Measurements from ENCODE around the gene PITRM1. TPM values are rescaled to one million over a fixed set of nuclear protein-coding genes. Genes with fewer than 3 reads are reported as not detected.

Gene PITRM1
- total and polyA plus RNA-seq, 2 donors (not counting 3 experiments of a cell fraction or from before 2014, with no cell fraction given): 83.2 to 145 TPM

DNA sequence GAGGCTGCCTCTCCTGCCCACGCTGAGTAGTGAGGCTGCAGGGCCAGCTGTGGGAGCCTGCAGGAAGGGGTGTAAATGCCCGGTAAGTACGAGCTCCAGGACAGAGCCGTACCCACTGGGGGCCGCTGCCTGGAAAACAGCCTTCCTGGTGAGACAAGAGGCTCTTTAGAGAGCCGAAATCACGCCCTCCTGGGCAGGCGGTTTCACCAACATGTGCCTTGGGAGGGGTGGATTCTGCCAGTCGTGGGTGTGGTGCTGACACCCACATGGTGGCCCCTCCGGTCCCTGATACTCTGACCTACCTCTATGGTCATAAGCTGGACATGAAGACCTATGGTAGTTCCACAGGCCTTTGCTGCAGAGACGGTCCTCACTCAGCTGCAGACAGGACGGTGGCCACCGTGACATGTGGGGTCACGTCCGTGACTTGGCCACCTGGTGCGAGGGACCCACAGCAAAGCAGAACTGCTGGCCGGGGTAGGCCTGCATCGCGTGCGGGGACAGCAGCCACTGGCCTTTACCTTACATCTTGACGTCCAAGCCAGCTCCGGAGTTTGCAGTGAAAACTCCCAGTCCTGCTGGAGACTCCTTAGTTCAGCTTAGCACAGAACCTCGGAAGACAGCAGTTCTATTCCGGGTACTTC, 46.9 kb downstream of the PITRM1 start:
- FAIRE-seq: no peak
- peaks cover 23% of the 10 kb centered on the region for H3K79me2 ChIP-seq (ENCODE audit: control insufficient read depth, insufficient read depth, low read length)
- dilution Hi-C loops (cut with MboI; ENCODE audit: extremely low pct_ligation_motif_present, low sequenced_read_pairs): no loop called here
- DNase-seq (ENCODE audit: low read depth, low spot score): no peak
- no peaks in the 10 kb centered on the region for H3K9me1 ChIP-seq (replicated peaks; ENCODE audit: control insufficient read depth, extremely low read depth, insufficient read depth, low read length)
- BruUV-seq (replicated peaks): no TSS peak
- no peak overlapping the region for H3K9ac ChIP-seq (replicated peaks; ENCODE audit: extremely low read depth, insufficient read depth, low read length)
- no peaks in the 10 kb centered on the region for H3K9me3 ChIP-seq (replicated peaks; ENCODE audit: control insufficient read depth, insufficient read depth, low read length)
- peaks cover 4% of the 10 kb centered on the region for H3K4me1 ChIP-seq (ENCODE audit: control insufficient read depth, extremely low read depth, insufficient read depth, low read length)
- H3K4me3 ChIP-seq (replicated peaks in 1 of 3; ENCODE audit: insufficient read depth in 1 of 3, low read depth in 1 of 3, low read length in 3 of 3): no peak overlapping the region
- H4K20me1 ChIP-seq (replicated peaks; ENCODE audit: control insufficient read depth, extremely low read depth, insufficient read depth, low read length): no peaks in the 10 kb centered on the region
- no peak overlapping the region for H2AFZ ChIP-seq (ENCODE audit: low read depth, low read length)
- no peak for TF ChIP-seq JUN (IDR thresholded peaks at IDR 0.05; ENCODE audit: borderline replicate concordance, insufficient read depth, insufficient read length, low read depth)
- no peak for TF ChIP-seq FOS (IDR thresholded peaks at IDR 0.05; ENCODE audit: borderline replicate concordance, insufficient read depth, low read length)
- no peak for TF ChIP-seq POLR2AphosphoS5 (IDR thresholded peaks at IDR 0.05; ENCODE audit: insufficient read depth, low read depth, low read length)
- no peak for TF ChIP-seq EZH2 (IDR thresholded peaks at IDR 0.05; ENCODE audit: borderline replicate concordance, low read depth, low read length, severe bottlenecking)
- CTCF ChIA-PET: no interaction called here
- intact Hi-C loops (cut with micrococcal nuclease): no loop called here
- H3K4me2 ChIP-seq (ENCODE audit: insufficient read depth, low read length): no peak overlapping the region
- peaks cover 20 to 61% of the 10 kb centered on the region in 2 experiments for H3K36me3 ChIP-seq (ENCODE audit: control insufficient read depth in 2 of 2, extremely low read depth in 1 of 2, insufficient read depth in 2 of 2, low read length in 2 of 2)
- H3K27ac ChIP-seq (ENCODE audit: insufficient read depth, low read depth, low read length): no peak overlapping the region
- no peaks in the 10 kb centered on the region for H3K27me3 ChIP-seq (ENCODE audit: control insufficient read depth in 2 of 2, insufficient read depth in 2 of 2, low read length in 2 of 2)
- POLR2A ChIA-PET: no interaction called here

GRCh38 chr10:3124412-3125175, 48.0 kb downstream of the PITRM1 start:
- ChIA-PET CTCF (no interaction called here), POLR2A (no interaction called here)
- DNase-seq (ENCODE audit: low read depth, low spot score) (no peak), FAIRE-seq (no peak)
- Histone ChIP-seq H3K36me3 (ENCODE audit: control insufficient read depth in 2 of 2, extremely low read depth in 1 of 2, insufficient read depth in 2 of 2, low read length in 2 of 2) (peaks cover 19 to 55% of the 10 kb centered on the region in 2 experiments), H3K9ac (replicated peaks; ENCODE audit: extremely low read depth, insufficient read depth, low read length) (no peak overlapping the region), H3K4me1 (ENCODE audit: control insufficient read depth, extremely low read depth, insufficient read depth, low read length) (peaks cover 4% of the 10 kb centered on the region), H3K27ac (ENCODE audit: insufficient read depth, low read depth, low read length) (no peak overlapping the region), H3K4me3 (replicated peaks in 1 of 3; ENCODE audit: insufficient read depth in 1 of 3, low read depth in 1 of 3, low read length in 3 of 3) (no peak overlapping the region), H3K27me3 (ENCODE audit: control insufficient read depth in 2 of 2, insufficient read depth in 2 of 2, low read length in 2 of 2) (no peaks in the 10 kb centered on the region), H3K9me3 (replicated peaks; ENCODE audit: control insufficient read depth, insufficient read depth, low read length) (no peaks in the 10 kb centered on the region), H3K79me2 (ENCODE audit: control insufficient read depth, insufficient read depth, low read length) (peaks cover 23% of the 10 kb centered on the region), H2AFZ (ENCODE audit: low read depth, low read length) (no peak overlapping the region), H4K20me1 (replicated peaks; ENCODE audit: control insufficient read depth, extremely low read depth, insufficient read depth, low read length) (no peaks in the 10 kb centered on the region), H3K9me1 (replicated peaks; ENCODE audit: control insufficient read depth, extremely low read depth, insufficient read depth, low read length) (no peaks in the 10 kb centered on the region), H3K4me2 (ENCODE audit: insufficient read depth, low read length) (no peak overlapping the region)
- intact Hi-C loops (cut with micrococcal nuclease): no loop called here
- TF ChIP-seq EZH2 (IDR thresholded peaks at IDR 0.05; ENCODE audit: borderline replicate concordance, low read depth, low read length, severe bottlenecking): no peak
- no peak for TF ChIP-seq FOS (IDR thresholded peaks at IDR 0.05; ENCODE audit: borderline replicate concordance, insufficient read depth, low read length)
- TF ChIP-seq CTCF (IDR thresholded peaks at IDR 0.05; ENCODE audit: extremely low read depth in 1 of 2, insufficient read depth in 1 of 2, low read depth in 1 of 2, low read length in 2 of 2): no peak
- no peak for TF ChIP-seq JUN (IDR thresholded peaks at IDR 0.05; ENCODE audit: borderline replicate concordance, insufficient read depth, insufficient read length, low read depth)
- TF ChIP-seq GATA2 (IDR thresholded peaks at IDR 0.05; ENCODE audit: insufficient read depth, insufficient read length, low read depth, low read length): no peak
- TF ChIP-seq MAX (IDR thresholded peaks at IDR 0.05; ENCODE audit: insufficient read depth, insufficient read length): no peak
- no peak for TF ChIP-seq POLR2AphosphoS5 (IDR thresholded peaks at IDR 0.05; ENCODE audit: insufficient read depth, low read depth, low read length)
- TF ChIP-seq MYC (IDR thresholded peaks at IDR 0.05; ENCODE audit: low read depth, low read length): no peak
- TF ChIP-seq POLR2A (IDR thresholded peaks at IDR 0.05; ENCODE audit: low read depth, low read length): no peak
- no TSS peak for BruUV-seq (replicated peaks)
- dilution Hi-C loops (cut with MboI; ENCODE audit: extremely low pct_ligation_motif_present, low sequenced_read_pairs): no loop called here

Measured in endothelial cell of umbilical vein (primary cell).